IMR-90 (cell line): ENCODE results near the gene LPAR1. TPM values are rescaled to one million over a fixed set of nuclear protein-coding genes. Genes with fewer than 3 reads are reported as not detected.

ENCODE experiments used
- ATAC-seq: fragments of 200-7000 bp; cut with Tn5 transposase; 2 replicates; pipeline ENCODE4 v1.9.1; 2020; ENCODE audit warnings: low read depth, mild to moderate bottlenecking, moderate library complexity
- BruUV-seq: library from RNA; stranded (reverse); fragments of 400-500 nt; replicated peaks from 2 replicates; lab custom pipeline; 2021; lab: Mats Ljungman, UMichigan
- CTCF ChIA-PET: fragments of 300-600 bp; formaldehyde crosslinking; extraction: SDS; loops from one replicate; lab custom pipeline; 2021; ENCODE audit warnings: antibody characterized with exemption; lab: Yijun Ruan, JAX
- POLR2A ChIA-PET: fragments of 300-600 bp; sonication (Branson Sonifier 250); formaldehyde crosslinking; loops from one replicate; lab custom pipeline; 2022; ENCODE audit warnings: antibody characterized with exemption; ENCODE audit not compliant: unreplicated experiment; lab: Charles Lee
- DNase-seq: peaks from one replicate; pipeline ENCODE4 v3.0.0; 2013
- H2AFZ ChIP-seq: replicated peaks from 2 replicates; pipeline ENCODE3; 2013; ENCODE audit warnings: low read length, mild to moderate bottlenecking; ENCODE audit not compliant: poor library complexity
- H2AK5ac ChIP-seq: 2 replicates; pipeline ENCODE4 v1.6.1; 2013; ENCODE audit warnings: low read depth, low read length, inconsistent platforms
- H2AK9ac ChIP-seq: replicated peaks from 2 replicates; pipeline ENCODE3; 2013; ENCODE audit warnings: mild to moderate bottlenecking, low read depth, low read length, moderate library complexity; ENCODE audit not compliant: poor library complexity
- H2BK120ac ChIP-seq: 2 replicates; pipeline ENCODE4 v1.6.1; 2013; ENCODE audit warnings: low read depth, low read length, inconsistent platforms
- H2BK15ac ChIP-seq: 3 replicates; pipeline ENCODE4 v1.6.1; 2013; ENCODE audit warnings: low read depth, low read length, inconsistent platforms
- H2BK20ac ChIP-seq: 2 replicates; pipeline ENCODE4 v1.6.1; 2013; ENCODE audit warnings: low read depth, mild to moderate bottlenecking, inconsistent platforms, low read length, moderate library complexity
- H2BK5ac ChIP-seq: 2 replicates; pipeline ENCODE4 v1.6.1; 2013; ENCODE audit warnings: mild to moderate bottlenecking, low read depth, low read length, inconsistent platforms; ENCODE audit not compliant: poor library complexity, severe bottlenecking
- H3K14ac ChIP-seq: replicated peaks from 2 replicates; pipeline ENCODE4 v1.6.1; 2013; ENCODE audit warnings: low read depth, low read length, inconsistent platforms
- H3K18ac ChIP-seq: 2 replicates; pipeline ENCODE4 v1.6.1; 2013; ENCODE audit warnings: low read depth, low read length, control low read depth
- H3K23ac ChIP-seq: 2 replicates; pipeline ENCODE4 v1.6.1; 2013; ENCODE audit warnings: low read depth, low read length, inconsistent platforms
- H3K27ac ChIP-seq: 2 replicates; pipeline ENCODE4 v1.5.1; 2013; ENCODE audit warnings: mild to moderate bottlenecking, control low read depth, low read length; ENCODE audit not compliant: insufficient read depth
- H3K27me3 ChIP-seq: 2 replicates; pipeline ENCODE4 v1.6.1; 2013; ENCODE audit warnings: low read length; ENCODE audit not compliant: control insufficient read depth, insufficient read depth
- H3K36me3 ChIP-seq: 2 replicates; pipeline ENCODE4 v1.6.1; 2013; ENCODE audit warnings: low read length, mixed read lengths; ENCODE audit not compliant: control insufficient read depth, insufficient read depth
- H3K4ac ChIP-seq: 2 replicates; pipeline ENCODE4 v1.6.1; 2013; ENCODE audit warnings: low read depth, low read length, inconsistent platforms
- H3K4me1 ChIP-seq: 2 replicates; pipeline ENCODE4 v1.6.1; 2013; ENCODE audit warnings: low read length, mixed read lengths; ENCODE audit not compliant: control insufficient read depth, insufficient read depth
- H3K4me2 ChIP-seq: 2 replicates; pipeline ENCODE4 v1.6.1; 2013; ENCODE audit warnings: low read depth, mild to moderate bottlenecking, control low read depth, low read length, moderate library complexity
- H3K4me3 ChIP-seq: 2 replicates; pipeline ENCODE4 v1.5.1; 2013; ENCODE audit warnings: low read depth, mild to moderate bottlenecking, control low read depth, low read length, moderate library complexity; ENCODE audit not compliant: insufficient read depth
- H3K56ac ChIP-seq: 2 replicates; pipeline ENCODE4 v1.6.1; 2013; ENCODE audit warnings: low read length, inconsistent platforms; ENCODE audit not compliant: insufficient read depth; ENCODE audit errors: extremely low read depth
- H3K79me1 ChIP-seq, 2 experiments: 2 replicates each; pipeline ENCODE4 v1.6.1; 2013; ENCODE audit warnings: low read length in 2 of 2, inconsistent platforms in 1 of 2, low read depth in 1 of 2
- H3K9ac ChIP-seq: 2 replicates; pipeline ENCODE4 v1.6.1; 2013; ENCODE audit warnings: low read depth, low read length, control low read depth
- H3K9me1 ChIP-seq: 2 replicates; pipeline ENCODE4 v1.6.1; 2013; ENCODE audit warnings: low read length, inconsistent platforms; ENCODE audit not compliant: insufficient read depth
- H3K9me3 ChIP-seq: 2 replicates; pipeline ENCODE4 v1.6.1; 2013; ENCODE audit warnings: low read length; ENCODE audit not compliant: control insufficient read depth, insufficient read depth
- H4K20me1 ChIP-seq: 2 replicates; pipeline ENCODE4 v1.6.1; 2013; ENCODE audit warnings: low read length, inconsistent platforms; ENCODE audit not compliant: insufficient read depth
- H4K5ac ChIP-seq: 2 replicates; pipeline ENCODE4 v1.6.1; 2013; ENCODE audit warnings: mild to moderate bottlenecking, low read depth, low read length, control low read depth
- H4K8ac ChIP-seq, 2 experiments: 2 replicates each; pipeline ENCODE4 v1.6.1; 2013; ENCODE audit warnings: low read depth in 2 of 2, low read length in 2 of 2, control low read depth in 1 of 2, inconsistent platforms in 1 of 2
- H4K91ac ChIP-seq: 2 replicates; pipeline ENCODE4 v1.6.1; 2013; ENCODE audit warnings: low read depth, low read length, inconsistent platforms; ENCODE audit not compliant: insufficient read depth
- BHLHE40 ChIP-seq: fragments of 150-350 bp; IDR thresholded peaks from 2 replicates; pipeline ENCODE4 v1.6.1; 2016; ENCODE audit warnings: mild to moderate bottlenecking, low read depth, low read length
- CEBPB ChIP-seq: IDR thresholded peaks from 2 replicates; pipeline ENCODE4 v1.6.1; 2012; ENCODE audit warnings: low read depth, low read length, improper control_type of control experiment
- CHD1 ChIP-seq: IDR thresholded peaks from 2 replicates; pipeline ENCODE4 v1.6.1; 2012; ENCODE audit warnings: low read depth, low read length, improper control_type of control experiment
- CTCF ChIP-seq: conservative IDR thresholded peaks from 2 replicates; pipeline ENCODE4 v1.5.1; 2012; ENCODE audit warnings: mild to moderate bottlenecking, low read depth, low read length, improper control_type of control experiment
- ELK1 ChIP-seq: fragments of 150-350 bp; IDR thresholded peaks from 2 replicates; pipeline ENCODE4 v1.6.1; 2016; ENCODE audit warnings: low read depth, mild to moderate bottlenecking, low read length, moderate library complexity, borderline replicate concordance
- FOS ChIP-seq: fragments of 150-350 bp; IDR thresholded peaks from 2 replicates; pipeline ENCODE4 v1.6.1; 2016; ENCODE audit warnings: low read depth, low read length
- MAFK ChIP-seq: IDR thresholded peaks from 2 replicates; pipeline ENCODE4 v1.6.1; 2012; ENCODE audit warnings: low read depth, low read length, improper control_type of control experiment
- MAZ ChIP-seq: IDR thresholded peaks from 2 replicates; pipeline ENCODE4 v1.6.1; 2012; ENCODE audit warnings: low read depth, mild to moderate bottlenecking, low read length, improper control_type of control experiment, moderate library complexity, borderline replicate concordance
- MXI1 ChIP-seq: IDR thresholded peaks from 2 replicates; pipeline ENCODE4 v1.6.1; 2012; ENCODE audit warnings: low read depth, mild to moderate bottlenecking, low read length, moderate library complexity, borderline replicate concordance
- NFE2L2 ChIP-seq: fragments of 150-350 bp; IDR thresholded peaks from 2 replicates; pipeline ENCODE4 v1.6.1; 2016; ENCODE audit warnings: low read depth, mild to moderate bottlenecking, low read length
- POLR2A ChIP-seq: IDR thresholded peaks from 2 replicates; pipeline ENCODE4 v1.6.1; 2012; ENCODE audit warnings: mild to moderate bottlenecking, low read depth, low read length
- RAD21 ChIP-seq: IDR thresholded peaks from 2 replicates; pipeline ENCODE4 v1.6.1; 2012; ENCODE audit warnings: low read length, improper control_type of control experiment
- RFX5 ChIP-seq: IDR thresholded peaks from 2 replicates; pipeline ENCODE4 v1.8.0; 2012; ENCODE audit warnings: low read depth, mild to moderate bottlenecking, low read length, moderate library complexity
- SMC3 ChIP-seq: fragments of 150-350 bp; IDR thresholded peaks from 2 replicates; pipeline ENCODE4 v1.6.1; 2016; ENCODE audit warnings: low read depth, mild to moderate bottlenecking, antibody characterized with exemption, low read length, moderate library complexity
- USF2 ChIP-seq: fragments of 150-350 bp; IDR thresholded peaks from 2 replicates; pipeline ENCODE4 v1.6.1; 2017; ENCODE audit warnings: mild to moderate bottlenecking, antibody characterized with exemption, low read length, low read depth
- WGBS, 2 experiments: methylation state at CpG; one replicate each; pipeline versions ENCODE4 v1.1.5 to v1.1.7; 2013; ENCODE audit warnings: missing lambda C conversion rate in 2 of 2; ENCODE audit not compliant: insufficient read length in 1 of 2; ENCODE audit errors: extremely low coverage in 2 of 2; 5-methylcytosine and 5-hydroxymethylcytosine counted together
- dilution Hi-C: fragments of 300-500 bp; cut with HindIII; formaldehyde crosslinking; loops from one replicate; pipeline ENCODE4 v1.14.3; 2018; ENCODE audit warnings: low sequenced_read_pairs; ENCODE audit not compliant: unreplicated experiment
- in situ Hi-C: fragments of 300-500 bp; cut with MboI; formaldehyde crosslinking; loops from 3 replicates; pipeline ENCODE4 v1.14.3; 2019; ENCODE audit warnings: low sequenced_read_pairs, inconsistent platforms, mixed read lengths
- intact Hi-C: fragments of 100-400 bp; cut with micrococcal nuclease; formaldehyde crosslinking; loops from 2 replicates; pipeline ENCODE4 v1.10.0; 2022
- polyA plus RNA-seq, 3 experiments: library from polyadenylated mRNA; depleted of rRNA; stranded (reverse); fragments of >200 nt; gene quantifications; 2 replicates each; pipeline ENCODE4 v1.2.3, GENCODE V29; 2012; ENCODE audit warnings: low replicate concordance in 1 of 3
- total RNA-seq: library from RNA; depleted of rRNA; stranded (reverse); fragments of >200 nt; gene quantifications from 2 replicates; pipeline ENCODE4 v1.2.3, GENCODE V29; 2012

Gene LPAR1
- total and polyA plus RNA-seq, 2 of the 4 experiments (the other 2 are of a cell fraction), result 171 to 315 TPM

GRCh38 chr9:110850401-110851135 lies 187.7 kb downstream of the LPAR1 start:
- Histone ChIP-seq H3K4me3 (no peak overlapping the region), H3K4me2 (no peak overlapping the region), H2BK20ac (peak overlapping the region; percentile 62; the same call in 1 of the 2 replicates), H3K23ac (no peak overlapping the region), H3K36me3 (0 out of 2 replicates have a peak, but pooled peaks cover 3% of the 10 kb centered on the region), H2BK5ac (no peak overlapping the region), H3K79me1 (no peaks in the 10 kb centered on the region; a peak in 2 of 4 replicates), H2BK15ac (no peak overlapping the region), H2BK120ac (0 out of 2 replicates have a peak overlapping the region, but pooled peaks have one; percentile 46), H4K5ac (no peak overlapping the region), H3K27ac (no peak overlapping the region), H3K56ac (no peak overlapping the region), H2AK9ac (no peak overlapping the region), H4K91ac (peak overlapping the region; percentile 41; the same call in 1 of the 2 replicates), H3K9me1 (no peaks in the 10 kb centered on the region), H4K8ac (no peak overlapping the region), H2AK5ac (peak overlapping the region; percentile 58; the same call in 1 of the 2 replicates), H2AFZ (no peak overlapping the region), H4K20me1 (no peaks in the 10 kb centered on the region), H3K4ac (peak overlapping the region; percentile 62), H3K9ac (no peak overlapping the region), H3K27me3 (no peaks in the 10 kb centered on the region), H3K18ac (peak overlapping the region; percentile 65), H3K14ac (0 out of 2 replicates have a peak overlapping the region, but pooled peaks have one; percentile 60), H3K4me1 (no peaks in the 10 kb centered on the region), H3K9me3 (no peaks in the 10 kb centered on the region; the same call in 1 of the 2 replicates)
- WGBS, 2 experiments, result no CpG with 5 or more reads among the region's 6 CpGs
- in situ Hi-C loops, result no loop called here
- CTCF ChIA-PET, result no interaction called here
- intact Hi-C loops, result no loop called here
- dilution Hi-C loops, result no loop called here
- no peak for ATAC-seq
- DNase-seq, result no peak
- POLR2A ChIA-PET, result no interaction called here
- BruUV-seq, result no TSS peak
- TF ChIP-seq NFE2L2 (no peak), USF2 (no peak), CEBPB (no peak), CTCF (no peak), RFX5 (no peak), POLR2A (no peak), MAFK (no peak), BHLHE40 (no peak), MAZ (no peak), CHD1 (no peak), FOS (no peak), RAD21 (no peak), SMC3 (no peak), ELK1 (no peak), MXI1 (no peak)
